Stimulated activated CD4-positive, alpha-beta T cell treated with anti-CD3 and anti-CD28 coated beads, TNF-alpha, amount 100 ng/mL, for 48 hours (primary cell): ENCODE data around the gene SHB.

Experiments used
- DNase-seq, 3 donors: peaks; one replicate each; pipeline ENCODE4 v3.0.0-alpha.2; 2020; ENCODE audit warnings: low read depth in 3 of 3

The SHB gene

GRCh38 chr9:38088006-38088925 lies 19.2 kb upstream of the SHB start:
- DNase-seq = peak; percentile 45 to 59 (median 49)

GRCh38 chr9:38086496-38086895 lies 17.5 kb upstream of the SHB start:
- no peak for DNase-seq

- DNase-seq = no peak
Measured at GRCh38 chr9:38085308-38085707, 16.3 kb upstream of the SHB start.

DNA sequence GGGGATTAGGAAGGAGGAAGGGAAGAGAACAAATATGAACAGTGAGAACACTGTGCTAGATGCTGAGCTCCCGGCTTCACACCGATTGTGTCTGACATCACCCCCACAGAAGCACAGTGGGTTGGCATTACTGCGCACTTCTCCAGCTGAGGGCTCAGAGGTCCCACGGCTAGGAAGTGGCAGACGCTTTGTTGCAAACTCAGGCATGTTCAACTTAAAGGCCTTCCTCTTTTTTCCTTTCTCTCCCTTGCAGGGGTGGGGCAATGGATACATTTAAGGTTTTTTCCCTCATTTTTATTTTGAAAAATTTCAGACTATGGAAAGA lies 15.5 kb upstream of the SHB start:
- no peak for DNase-seq

DNA sequence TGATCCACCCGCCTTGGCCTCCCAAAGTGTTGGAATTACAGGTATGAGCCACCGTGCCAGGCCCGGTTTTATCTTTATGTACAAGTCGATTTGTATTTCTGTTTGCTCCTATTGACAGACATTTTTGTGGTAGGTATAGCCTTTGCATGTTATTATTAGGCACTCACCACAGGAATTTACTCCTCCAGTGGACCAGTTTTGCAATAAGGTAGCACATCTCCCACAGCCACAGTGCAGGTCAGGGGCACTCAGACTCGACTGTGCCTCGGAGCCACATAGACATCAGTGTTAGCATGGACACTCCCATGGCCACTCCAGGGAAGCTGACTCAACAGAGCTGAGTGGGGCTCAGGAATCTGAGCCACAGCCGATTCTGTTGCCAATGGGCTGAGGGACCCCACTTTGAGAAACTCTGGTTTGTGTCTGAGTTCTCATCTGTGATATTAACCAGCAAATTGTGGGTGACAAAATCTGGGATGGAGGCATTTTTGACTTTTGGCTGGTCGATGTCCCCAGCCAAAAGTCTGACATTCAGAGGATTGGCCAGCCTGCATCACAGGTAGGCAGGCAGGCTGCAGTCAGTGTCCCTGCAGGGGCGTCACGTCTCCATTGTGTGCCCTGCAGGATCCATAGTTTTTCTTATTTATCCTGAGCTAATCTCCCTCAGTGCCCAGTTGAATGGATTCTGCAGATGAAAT lies 15.0 kb upstream of the SHB start:
- DNase-seq = no peak

DNA sequence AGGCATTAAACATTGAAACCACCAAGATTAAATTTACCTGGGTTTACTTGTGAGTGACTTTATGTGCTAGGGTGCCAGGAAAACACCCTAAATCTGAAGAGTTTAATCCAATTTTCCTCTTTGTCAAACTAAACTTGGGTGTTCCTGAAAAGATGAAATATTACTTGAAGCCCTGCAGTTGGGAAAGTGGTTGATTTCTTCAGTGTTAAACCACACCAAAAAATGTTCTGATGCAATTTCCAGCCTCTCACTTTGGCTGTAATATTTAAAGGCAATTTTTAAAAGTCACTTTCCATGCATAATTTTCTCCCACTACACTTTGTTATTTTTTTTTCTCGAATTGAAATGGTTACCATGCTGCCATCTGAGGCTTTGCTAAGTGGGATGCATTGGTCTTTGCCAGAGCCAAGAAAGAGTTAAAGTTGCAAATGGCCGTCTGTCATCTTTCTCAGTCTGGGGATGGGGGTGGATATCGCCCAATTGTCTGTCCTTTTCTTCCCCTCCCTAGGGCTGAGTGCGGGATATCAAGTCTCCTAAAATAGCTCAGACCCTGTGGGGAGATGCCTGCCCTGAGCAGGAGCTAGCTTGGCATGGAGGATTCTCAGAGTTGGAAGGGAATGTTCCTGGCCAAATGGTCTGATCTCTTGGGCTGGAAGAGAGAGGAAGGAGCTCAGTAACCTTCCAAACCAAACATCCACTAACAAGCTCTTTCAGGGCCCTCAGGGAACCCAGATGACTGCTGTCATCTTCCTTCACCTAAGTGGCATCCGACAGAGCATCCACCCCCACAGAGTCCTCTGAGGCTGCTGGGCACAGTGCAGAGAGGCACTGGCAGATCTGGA lies 13.6 kb upstream of the SHB start:
- DNase-seq = no peak

DNA sequence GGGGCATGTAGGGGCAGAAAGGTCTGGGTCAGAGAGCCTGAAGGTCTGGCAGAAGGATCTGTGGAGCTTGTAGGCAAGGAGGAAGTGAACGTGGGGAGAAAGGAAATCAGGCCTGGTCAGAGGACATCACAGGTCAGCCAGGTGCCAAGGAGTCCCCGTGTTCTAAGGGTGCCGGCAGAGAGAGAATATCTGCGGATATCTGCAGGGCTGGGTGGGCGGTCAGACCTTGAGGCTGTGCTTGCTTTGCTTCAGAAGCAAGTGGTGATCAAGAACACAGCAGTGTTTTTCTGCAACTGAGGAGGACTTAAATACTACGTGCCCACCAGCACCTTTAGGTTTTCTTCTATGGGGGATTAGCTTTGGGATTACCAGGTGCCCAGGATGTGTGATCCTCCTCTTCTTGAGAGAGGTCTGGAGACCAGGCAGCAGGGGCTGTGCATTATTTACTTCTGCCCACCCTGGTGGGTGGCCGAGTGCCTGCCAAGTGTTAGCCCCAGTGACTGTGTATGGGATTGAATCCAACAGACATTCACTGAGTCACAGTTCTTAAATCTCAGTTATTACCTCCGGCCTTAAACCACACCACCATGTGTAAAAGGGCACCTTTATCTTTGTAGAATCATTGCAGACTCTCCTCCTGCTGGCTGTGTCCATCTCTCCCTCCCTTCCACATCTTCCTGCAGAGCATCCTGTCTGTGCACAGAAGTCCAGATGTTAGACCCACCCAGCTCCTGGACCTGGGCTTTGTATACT lies 12.5 kb upstream of the SHB start:
- no peak for DNase-seq

- DNase-seq = no peak
Measured at GRCh38 chr9:38079461-38080031, 10.5 kb upstream of the SHB start.

- no peak for DNase-seq
Measured at GRCh38 chr9:38075272-38075671, 6.2 kb upstream of the SHB start.

- DNase-seq = no peak
Measured at GRCh38 chr9:38074441-38074961, 5.5 kb upstream of the SHB start.

GRCh38 chr9:38073882-38074281 lies 4.9 kb upstream of the SHB start:
- no peak for DNase-seq

DNA sequence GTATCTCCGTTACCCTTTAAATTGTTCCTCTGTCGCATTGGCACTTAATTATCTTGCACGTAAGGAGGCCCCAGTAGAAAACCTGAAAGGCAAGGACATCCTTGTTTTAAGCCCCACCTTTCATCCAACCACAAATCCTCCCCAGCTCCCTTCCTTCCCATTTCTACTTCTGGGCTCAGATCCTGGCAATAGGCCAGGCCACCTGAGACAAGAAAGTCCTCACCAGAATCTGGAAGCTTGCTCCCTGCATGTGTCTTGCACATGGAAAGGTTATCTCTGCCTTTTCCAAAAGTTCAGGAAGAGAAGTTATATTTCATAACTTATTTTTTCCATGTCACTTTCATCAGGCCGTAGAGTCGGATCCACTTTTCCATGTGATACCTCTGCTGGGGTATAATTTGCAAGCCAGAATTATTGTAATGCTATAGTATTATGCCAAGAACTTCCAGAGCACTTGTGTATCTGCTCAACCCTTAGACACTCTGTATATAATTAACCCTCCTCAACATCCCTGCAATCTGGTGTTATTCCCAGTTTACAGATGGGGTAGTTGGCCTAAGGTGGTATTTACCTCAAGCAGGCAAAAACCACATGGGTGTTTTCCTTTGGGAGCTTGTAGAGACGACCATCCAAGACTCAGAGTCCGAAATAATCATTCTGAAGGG lies 2.6 kb upstream of the SHB start:
- DNase-seq = no peak

- DNase-seq = no peak
Measured at GRCh38 chr9:38067859-38068681, 957 bp downstream of the SHB start.

DNA sequence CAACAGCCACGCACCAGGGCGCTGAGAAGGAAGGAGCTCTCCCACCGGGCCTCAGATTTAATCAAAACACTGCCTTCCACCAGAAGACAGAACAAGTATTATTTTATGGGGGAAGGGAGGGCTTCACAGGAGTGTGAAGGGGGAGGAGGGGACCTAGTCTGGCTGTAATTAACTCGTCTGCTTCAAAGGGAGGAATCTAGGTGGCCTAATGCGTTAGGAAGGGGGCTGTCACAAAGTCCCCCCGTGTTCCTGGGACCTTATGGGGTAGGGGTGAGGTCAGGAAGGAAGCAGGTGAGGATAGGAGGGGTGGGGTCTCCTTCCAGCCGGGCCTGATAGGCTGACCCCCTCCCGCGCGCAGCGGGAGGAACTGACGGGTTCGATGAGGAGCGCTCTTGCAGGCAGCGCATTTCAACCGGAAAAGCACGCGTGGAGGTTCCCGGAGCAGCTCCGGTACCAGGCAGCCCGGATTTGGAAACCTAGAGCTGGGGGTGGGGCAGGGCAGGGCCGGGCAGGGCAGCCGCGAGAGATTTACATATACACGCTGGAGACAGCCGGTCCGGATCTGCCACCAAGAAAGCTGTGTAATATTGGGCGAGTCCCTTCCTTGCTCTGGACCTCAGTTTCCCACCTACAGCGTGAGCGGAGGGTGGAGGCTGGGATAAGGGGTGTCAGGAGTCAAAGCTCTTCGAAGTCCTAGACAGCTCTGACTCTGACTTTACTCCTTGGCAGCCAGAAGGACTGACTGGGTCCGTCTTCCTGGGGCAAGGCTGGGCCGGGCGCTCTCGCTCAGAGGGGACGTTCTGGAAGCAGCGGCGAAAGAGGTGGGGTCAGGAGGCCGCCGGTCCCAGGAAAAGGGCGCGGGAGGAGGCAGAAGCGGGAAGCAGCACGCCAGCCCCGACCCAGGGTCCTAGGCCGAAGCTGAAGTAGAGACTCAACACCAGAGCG lies 1.8 kb downstream of the SHB start:
- no peak for DNase-seq

DNA sequence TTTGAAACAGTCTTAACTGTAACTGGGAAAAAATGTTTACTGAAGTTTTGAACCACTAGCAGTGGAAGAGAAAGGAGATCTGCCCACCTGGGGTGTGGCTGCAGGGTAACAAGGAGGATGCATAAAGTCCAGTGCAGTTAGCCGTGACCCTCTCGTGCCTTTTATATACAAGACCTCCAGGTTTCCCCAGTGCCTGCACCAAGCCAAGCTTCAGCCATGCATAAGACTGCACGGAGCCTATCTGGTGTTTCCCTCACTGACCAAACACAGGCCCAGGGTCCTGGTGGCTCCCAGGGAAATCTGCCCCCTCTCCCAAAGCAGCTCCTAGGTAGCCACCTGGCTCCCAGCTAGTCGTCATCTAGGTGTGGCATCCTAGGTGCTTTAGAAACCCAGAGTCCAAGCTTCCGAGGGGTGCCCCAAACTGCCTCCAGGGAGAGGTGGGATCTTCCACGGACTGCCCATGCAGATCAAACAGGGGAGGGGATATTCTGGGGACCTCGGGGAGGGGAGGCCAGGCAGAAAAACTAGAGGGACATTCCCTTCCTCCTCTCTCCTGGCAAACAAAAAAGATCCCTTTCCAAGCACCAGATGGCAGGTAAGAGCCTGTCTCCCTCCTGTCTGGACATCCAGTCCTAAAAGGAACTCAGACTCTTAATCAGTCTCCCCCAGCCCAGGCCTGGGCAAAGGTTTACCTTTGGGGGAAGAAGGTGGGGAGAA lies 2.7 kb downstream of the SHB start:
- DNase-seq = no peak

GRCh38 chr9:38065369-38066075 lies 3.5 kb downstream of the SHB start:
- DNase-seq = no peak

GRCh38 chr9:38064842-38065368 lies 4.1 kb downstream of the SHB start:
- DNase-seq = no peak
